Vagina (tissue), 2 donors: ENCODE data around the gene NSG1.

ENCODE experiments used
- CTCF ChIP-seq, 3 experiments: fragments of 450-650 bp in 2 of 3; fragments of 200-600 bp in 1 of 3; sonication (generic) in 1 of 3; IDR thresholded peaks; one replicate each; pipeline ENCODE4 v1.5.1; 2017 to 2019; ENCODE audit warnings: antibody characterized with exemption in 3 of 3, mild to moderate bottlenecking in 2 of 3, moderate library complexity in 2 of 3
- POLR2A ChIP-seq, 2 donors: fragments of 450-650 bp; IDR thresholded peaks; one replicate each; pipeline ENCODE4 v1.6.1; 2017; ENCODE audit warnings: antibody characterized with exemption in 2 of 2, mild to moderate bottlenecking in 2 of 2, moderate library complexity in 2 of 2
- POLR2AphosphoS5 ChIP-seq, 2 donors: sonication (generic); formaldehyde crosslinking; IDR thresholded peaks; one replicate each; pipeline ENCODE4 v1.9.0; 2017; ENCODE audit warnings: antibody characterized with exemption in 2 of 2, mild to moderate bottlenecking in 2 of 2, low read depth in 1 of 2; ENCODE audit not compliant: insufficient read depth in 1 of 2

DNA sequence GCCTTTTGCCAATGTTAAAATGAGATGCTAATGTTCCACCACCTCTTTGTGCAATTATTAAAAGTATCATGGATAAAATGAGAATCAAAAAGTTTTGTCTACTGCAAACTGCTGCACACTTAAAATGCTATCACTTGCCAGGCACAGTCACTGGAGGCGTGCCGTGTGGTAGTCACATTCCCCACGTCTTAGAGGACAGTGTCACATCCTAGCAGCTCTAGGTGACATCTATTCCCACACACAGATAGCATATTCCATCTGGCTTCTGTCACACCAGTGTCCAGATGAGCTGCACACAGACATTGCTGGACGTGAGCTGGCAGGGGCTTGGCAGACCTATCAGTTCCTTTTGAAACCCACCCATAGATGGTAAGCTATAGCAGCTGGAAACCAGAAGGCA is 47.0 kb downstream of the NSG1 start:
- no peak for TF ChIP-seq CTCF (IDR thresholded peaks at IDR 0.05)
- no peak for TF ChIP-seq POLR2AphosphoS5 (IDR thresholded peaks at IDR 0.05; ENCODE audit: insufficient read depth in 1 of 2, low read depth in 1 of 2)
- TF ChIP-seq POLR2A (IDR thresholded peaks at IDR 0.05): no peak
